Kidney (tissue), 14 donors: ENCODE data around the gene LINGO1. TPM values are rescaled to one million over a fixed set of nuclear protein-coding genes. Genes with fewer than 3 reads are reported as not detected.

Experiments
- DNase-seq, 5 donors: peaks; one replicate each; pipeline ENCODE4 v3.0.0-alpha.2; 2013 to 2020
- FAIRE-seq: peaks from 2 replicates; lab custom pipeline; 2012; peaks lifted over from hg19 to GRCh38; lab: Jason Lieb, UNC
- H3K27ac ChIP-seq, 2 donors: one replicate each; pipeline ENCODE4 v1.7.0; 2013; ENCODE audit warnings: low read depth in 2 of 2, low read length in 2 of 2, inconsistent platforms in 1 of 2
- H3K27me3 ChIP-seq: one replicate; pipeline ENCODE4 v1.7.1; 2013; ENCODE audit warnings: low read length, inconsistent platforms; ENCODE audit not compliant: control insufficient read depth, insufficient read depth
- H3K36me3 ChIP-seq, 3 donors: one replicate each; pipeline versions ENCODE4 v1.7.0 to v1.7.1; 2013; ENCODE audit warnings: low read length in 3 of 3, control low read depth in 1 of 3, inconsistent platforms in 1 of 3; ENCODE audit not compliant: insufficient read depth in 3 of 3, control insufficient read depth in 2 of 3
- H3K4me1 ChIP-seq, 3 donors: one replicate each; pipeline versions ENCODE4 v1.7.0 to v1.7.1; 2013; ENCODE audit warnings: low read length in 3 of 3, inconsistent platforms in 1 of 3, low read depth in 1 of 3; ENCODE audit not compliant: control insufficient read depth in 2 of 3, insufficient read depth in 2 of 3
- H3K4me3 ChIP-seq, 3 donors: one replicate each; pipeline versions ENCODE4 v1.7.0 to v1.8.1; 2013; ENCODE audit warnings: low read length in 3 of 3, control low read depth in 1 of 3, inconsistent platforms in 1 of 3
- H3K9ac ChIP-seq, 3 donors: one replicate each; pipeline versions ENCODE4 v1.7.0 to v1.7.1; 2013; ENCODE audit warnings: low read length in 3 of 3, control low read depth in 1 of 3, inconsistent platforms in 1 of 3
- H3K9me3 ChIP-seq, 3 donors: one replicate each; pipeline versions ENCODE4 v1.7.0 to v1.7.1; 2013; ENCODE audit warnings: low read length in 3 of 3, control low read depth in 1 of 3, inconsistent platforms in 1 of 3; ENCODE audit not compliant: control insufficient read depth in 2 of 3, insufficient read depth in 1 of 3
- intact Hi-C: fragments of 100-400 bp; cut with DNase I; formaldehyde crosslinking; loops from one replicate; pipeline ENCODE4 v1.11.1; 2022
- polyA plus RNA-seq: library from polyadenylated mRNA; stranded (reverse); fragments of 350-450 nt; fragmentation: Illumina TruSeq; extraction: RNeasy Lipid Tissue Mini Kit (QIAGEN cat#74804); gene quantifications from one replicate; pipeline ENCODE4 v1.2.3, GENCODE V29; 2014; ENCODE audit warnings: low read depth, low replicate concordance; ENCODE audit not compliant: insufficient read depth
- total RNA-seq: library from RNA; stranded (reverse); fragmentation: NEBNext Ultra II Directional; extraction: Animal tissue kit (Norgen Biotek cat#: 25700); gene quantifications from one replicate; pipeline ENCODE4 v1.2.1, GENCODE V29; 2021
- TF ChIP-seq, protein P1 (sequence below): IDR thresholded peaks from 3 replicates; pipeline ENCODE4 v1.5.1; 2012; ENCODE audit warnings: mild to moderate bottlenecking, moderate library complexity, borderline replicate concordance; ENCODE audit not compliant: insufficient read depth; ENCODE audit errors: extremely low read depth
- donor health status: control.
- donor health status: control.
- donor health status: control.
- donor health status: control.
- donor health status: control.
- donor health status: DM: yes; HTN: yes; CAD: no.
- donor health status: Normal renal cell carcinoma (clear cell type).

LINGO1 gene
- total and polyA plus RNA-seq, 2 donors from 2014 or later, result 3.9 to 6.8 TPM

DNA sequence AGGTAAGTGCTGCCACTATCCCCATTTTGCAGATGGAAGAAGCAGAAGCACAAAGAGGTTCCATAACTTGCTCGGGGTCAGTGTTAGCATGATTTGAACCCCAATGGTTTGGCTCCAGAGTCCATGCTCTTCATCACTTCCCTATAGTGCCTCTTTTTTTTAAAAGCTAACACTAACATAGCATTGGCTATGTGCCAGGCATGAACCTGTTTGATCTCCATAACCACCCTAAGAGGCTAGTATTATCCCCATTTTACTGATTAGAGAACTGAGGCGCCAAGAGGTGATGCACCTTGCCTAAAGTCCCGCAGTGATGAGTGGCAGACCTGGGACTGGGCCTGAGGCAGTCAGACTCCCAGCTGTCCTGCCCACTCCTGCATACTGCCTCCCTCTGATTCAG lies 7.3 kb downstream of the LINGO1 start:
- Histone ChIP-seq H3K36me3 (no peaks in the 10 kb centered on the region), H3K9me3 (peaks cover 0 to 3% (median 0%) of the 10 kb centered on the region in 3 donors), H3K9ac (no peak overlapping the region), H3K27ac (no peak overlapping the region), H3K27me3 (no peaks in the 10 kb centered on the region), H3K4me3 (no peak overlapping the region), H3K4me1 (no peaks in the 10 kb centered on the region)
- FAIRE-seq (no peak), DNase-seq (no peak)
- intact Hi-C loops, result no loop called here
- TF ChIP-seq, protein P1, sequence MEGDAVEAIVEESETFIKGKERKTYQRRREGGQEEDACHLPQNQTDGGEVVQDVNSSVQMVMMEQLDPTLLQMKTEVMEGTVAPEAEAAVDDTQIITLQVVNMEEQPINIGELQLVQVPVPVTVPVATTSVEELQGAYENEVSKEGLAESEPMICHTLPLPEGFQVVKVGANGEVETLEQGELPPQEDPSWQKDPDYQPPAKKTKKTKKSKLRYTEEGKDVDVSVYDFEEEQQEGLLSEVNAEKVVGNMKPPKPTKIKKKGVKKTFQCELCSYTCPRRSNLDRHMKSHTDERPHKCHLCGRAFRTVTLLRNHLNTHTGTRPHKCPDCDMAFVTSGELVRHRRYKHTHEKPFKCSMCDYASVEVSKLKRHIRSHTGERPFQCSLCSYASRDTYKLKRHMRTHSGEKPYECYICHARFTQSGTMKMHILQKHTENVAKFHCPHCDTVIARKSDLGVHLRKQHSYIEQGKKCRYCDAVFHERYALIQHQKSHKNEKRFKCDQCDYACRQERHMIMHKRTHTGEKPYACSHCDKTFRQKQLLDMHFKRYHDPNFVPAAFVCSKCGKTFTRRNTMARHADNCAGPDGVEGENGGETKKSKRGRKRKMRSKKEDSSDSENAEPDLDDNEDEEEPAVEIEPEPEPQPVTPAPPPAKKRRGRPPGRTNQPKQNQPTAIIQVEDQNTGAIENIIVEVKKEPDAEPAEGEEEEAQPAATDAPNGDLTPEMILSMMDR, result no peak

DNA sequence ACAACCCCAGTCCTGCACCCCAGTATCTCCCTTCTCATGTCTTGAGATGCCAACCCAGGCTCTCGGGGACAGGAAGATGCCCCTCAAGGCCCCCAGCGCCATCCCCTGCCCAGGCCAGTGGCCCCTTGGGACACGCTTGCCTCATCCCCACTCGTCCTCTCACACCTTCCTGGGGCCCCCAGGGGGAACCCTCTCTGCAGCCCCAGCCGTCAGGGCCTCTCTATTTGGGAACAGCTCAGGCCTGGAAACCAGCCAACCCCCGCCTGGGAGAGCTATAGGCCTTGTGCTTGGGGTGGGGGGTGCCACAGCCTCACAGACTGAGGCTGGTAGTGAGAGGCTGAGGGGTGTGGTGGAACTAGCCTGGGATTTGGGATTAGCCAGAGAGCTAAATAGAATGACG lies 7.8 kb downstream of the LINGO1 start:
- H3K4me1 ChIP-seq, result no peaks in the 10 kb centered on the region
- no peak overlapping the region for H3K27ac ChIP-seq
- DNase-seq (no peak), FAIRE-seq (no peak)
- TF ChIP-seq, protein P1, result no peak
- no peaks in the 10 kb centered on the region for H3K27me3 ChIP-seq
- no peak overlapping the region for H3K4me3 ChIP-seq
- no peak overlapping the region for H3K9ac ChIP-seq
- H3K9me3 ChIP-seq, result peaks cover 0 to 3% (median 0%) of the 10 kb centered on the region in 3 donors
- intact Hi-C loops, result no loop called here
- no peaks in the 10 kb centered on the region for H3K36me3 ChIP-seq

- TF ChIP-seq, protein P1, result no peak
These were observed 8.8 kb downstream of the LINGO1 start for GRCh38 chr15:77623755-77624524.

More at GRCh38 chr15:77623755-77624524, 8.8 kb downstream of the LINGO1 start:
- H3K4me3 ChIP-seq, result no peak overlapping the region
- no peaks in the 10 kb centered on the region for H3K27me3 ChIP-seq
- H3K9ac ChIP-seq, result no peak overlapping the region
- FAIRE-seq (no peak), DNase-seq (no peak)
- intact Hi-C loops, result no loop called here
- H3K4me1 ChIP-seq, result no peaks in the 10 kb centered on the region
- no peaks in the 10 kb centered on the region for H3K36me3 ChIP-seq
- H3K27ac ChIP-seq, result no peak overlapping the region
- peaks cover 0 to 3% (median 0%) of the 10 kb centered on the region in 3 donors for H3K9me3 ChIP-seq
